HG03571 (cell line): ENCODE results near the gene POLRMT.
"Not testable (repeated sequence)": the region's sequence is repeated elsewhere in the genome, so short reads cannot be mapped to it uniquely, and the experiment has no call there.

Experiments
- ATAC-seq: cut with Tn5 transposase; IDR thresholded peaks from one replicate; pipeline ENCODE4 v1.9.1; 2021; ENCODE audit not compliant: unreplicated experiment

POLRMT gene

DNA sequence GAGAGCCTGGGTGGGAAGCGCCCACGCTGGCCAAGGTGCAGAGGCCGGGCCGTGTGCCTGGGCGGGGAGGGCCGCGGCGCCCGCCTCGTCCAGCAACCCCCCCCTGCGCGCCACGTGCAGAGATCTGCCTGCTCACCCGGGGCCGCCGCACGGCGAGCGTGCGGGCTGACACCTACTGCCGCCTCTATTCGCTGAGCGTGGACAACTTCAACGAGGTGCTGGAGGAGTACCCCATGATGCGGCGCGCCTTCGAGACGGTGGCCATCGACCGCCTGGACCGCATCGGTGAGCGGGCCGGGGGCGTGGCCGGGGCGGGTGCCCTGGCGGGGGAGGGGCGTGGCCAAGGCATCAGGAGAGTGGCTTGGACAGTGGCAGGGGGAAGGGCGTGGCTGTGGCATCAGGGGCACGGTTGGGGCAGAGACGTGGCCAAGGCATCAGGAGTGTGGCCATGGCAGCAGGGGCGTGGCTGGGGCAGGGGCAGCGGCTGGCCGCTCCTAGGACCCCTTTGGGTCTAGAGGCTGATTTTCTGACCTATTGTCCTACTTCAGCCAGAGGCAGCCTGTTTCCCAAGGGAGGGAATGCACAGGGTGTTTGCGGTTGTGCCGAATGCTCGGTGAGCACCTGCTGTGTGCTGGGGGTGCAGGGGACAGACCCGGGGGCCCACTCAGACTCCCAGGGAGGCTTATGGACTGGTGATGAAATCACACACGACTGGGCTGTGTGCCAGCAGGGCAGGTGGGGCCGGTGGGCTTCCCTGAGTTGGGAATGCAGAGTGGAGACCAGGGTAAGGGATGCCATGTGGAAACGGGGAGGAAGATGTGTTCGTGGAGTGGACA is 19.4 kb downstream of the POLRMT start:
- no peak for ATAC-seq

DNA sequence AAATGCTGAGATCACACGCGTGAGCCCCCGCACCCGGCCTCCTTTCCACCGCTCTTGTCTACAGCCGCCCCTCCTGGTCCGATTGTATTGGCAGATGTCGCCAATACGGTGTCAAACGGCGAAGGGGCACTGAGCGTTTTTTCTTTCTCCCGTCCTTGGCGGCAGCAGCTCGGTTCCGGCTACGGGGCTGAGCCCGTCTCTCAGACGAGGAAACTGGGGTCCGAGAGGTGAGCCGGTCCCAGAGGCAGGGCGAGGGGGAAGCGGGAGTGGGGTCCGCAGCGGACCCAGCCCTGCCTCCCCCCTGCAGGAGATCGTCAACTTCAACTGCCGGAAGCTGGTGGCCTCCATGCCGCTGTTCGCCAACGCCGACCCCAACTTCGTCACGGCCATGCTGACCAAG is 20.4 kb downstream of the POLRMT start:
- no peak for ATAC-seq

DNA sequence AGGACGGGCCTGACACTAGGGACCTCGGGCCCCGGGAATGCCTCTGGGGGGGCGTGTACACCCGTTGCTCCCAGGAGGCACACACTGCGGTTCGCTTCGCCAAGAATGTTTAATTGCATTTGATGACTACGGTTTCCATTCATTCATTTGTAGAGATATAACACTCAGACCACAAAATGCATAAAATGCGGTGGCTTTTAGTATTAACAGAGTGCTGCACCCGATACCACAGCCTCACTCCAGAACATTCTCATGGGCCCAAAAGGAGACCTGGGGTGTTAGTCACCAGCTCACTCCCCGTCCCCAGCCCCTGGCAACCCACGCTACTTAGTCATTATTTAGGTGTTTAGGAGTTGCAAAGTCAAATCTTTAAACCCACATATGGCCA is 21.9 kb downstream of the POLRMT start:
- no peak for ATAC-seq

DNA sequence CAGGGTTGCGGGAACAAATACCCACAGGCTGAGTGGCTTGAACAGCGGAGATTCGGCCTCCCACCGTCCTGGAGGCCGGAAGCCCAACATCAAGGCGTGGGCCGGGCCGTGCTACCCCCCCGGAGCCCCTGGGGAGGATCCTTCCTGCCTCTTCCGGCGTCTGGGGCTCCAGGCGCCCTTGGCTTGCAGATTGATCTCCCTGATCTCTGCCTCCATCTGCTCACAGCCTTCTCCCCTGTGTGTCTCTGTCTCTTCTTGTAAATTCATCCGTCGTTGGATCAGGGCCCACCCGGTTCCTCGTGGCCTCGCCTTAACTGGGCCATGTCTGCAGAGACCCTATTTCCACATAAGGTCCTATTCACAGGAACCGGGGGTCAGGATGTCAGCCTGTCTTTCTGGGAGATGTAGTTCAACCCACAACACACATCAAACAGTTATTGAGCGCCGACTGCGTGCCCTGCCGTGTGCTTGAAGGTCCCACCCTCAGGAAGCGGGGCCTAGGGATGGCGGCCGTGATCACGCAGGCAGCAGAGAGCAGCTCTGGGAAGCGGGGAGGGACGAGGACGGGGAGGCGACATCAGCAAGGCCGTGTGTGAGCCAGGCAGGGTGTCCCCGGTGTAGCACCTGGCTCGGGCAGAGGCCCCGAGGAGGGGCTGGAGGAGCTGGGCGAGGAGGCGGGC is 22.4 kb downstream of the POLRMT start:
- ATAC-seq: no peak

DNA sequence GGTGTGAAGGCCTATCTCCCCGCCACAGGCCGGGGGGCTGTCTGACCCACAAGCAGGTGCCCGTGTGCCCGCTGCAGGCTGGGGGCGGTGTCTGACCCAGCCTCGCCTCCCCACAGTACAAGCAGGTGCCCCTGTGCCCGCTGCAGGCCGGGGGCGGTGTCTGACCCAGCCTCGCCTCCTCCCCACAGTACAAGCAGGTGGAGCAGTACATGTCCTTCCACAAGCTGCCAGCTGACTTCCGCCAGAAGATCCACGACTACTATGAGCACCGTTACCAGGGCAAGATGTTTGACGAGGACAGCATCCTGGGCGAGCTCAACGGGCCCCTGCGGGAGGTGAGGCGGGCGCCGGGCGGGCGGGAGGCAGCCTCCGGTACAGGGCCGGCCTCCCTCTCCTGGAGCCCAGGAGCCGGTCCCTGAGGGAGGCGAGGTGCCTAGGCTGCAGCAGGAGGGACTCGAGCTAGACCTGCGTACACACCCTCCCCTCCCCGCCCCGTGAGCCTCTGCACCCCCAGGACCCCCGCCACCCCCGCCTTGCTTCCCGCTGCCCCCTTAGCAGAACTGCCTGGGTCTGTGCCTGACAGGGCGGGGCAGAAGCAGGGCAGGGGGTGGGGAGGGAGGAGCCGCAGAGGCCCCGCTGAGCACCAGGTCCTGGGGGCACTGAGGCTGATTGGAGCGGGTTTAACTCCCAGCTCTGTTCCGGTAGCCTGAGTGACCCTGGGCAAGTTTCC is 23.1 kb downstream of the POLRMT start:
- ATAC-seq: no peak

DNA sequence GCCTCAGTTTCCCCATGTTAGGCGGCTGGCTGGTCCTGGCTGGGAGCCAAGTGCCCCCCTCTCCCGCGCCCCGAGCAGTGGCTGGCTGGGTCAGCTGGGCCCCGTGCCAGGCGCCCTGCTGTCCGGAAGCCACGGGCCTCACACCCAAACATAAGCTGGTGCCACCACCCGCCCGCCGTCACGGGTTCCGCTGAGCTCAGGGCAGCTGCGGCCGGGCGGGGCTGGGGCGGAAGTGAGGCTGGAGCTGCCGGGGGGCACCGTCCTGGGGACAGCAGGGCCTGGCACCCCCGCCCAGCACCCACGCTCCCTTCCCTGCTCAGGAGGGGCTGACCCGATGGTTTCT is 24.4 kb downstream of the POLRMT start:
- no peak for ATAC-seq

DNA sequence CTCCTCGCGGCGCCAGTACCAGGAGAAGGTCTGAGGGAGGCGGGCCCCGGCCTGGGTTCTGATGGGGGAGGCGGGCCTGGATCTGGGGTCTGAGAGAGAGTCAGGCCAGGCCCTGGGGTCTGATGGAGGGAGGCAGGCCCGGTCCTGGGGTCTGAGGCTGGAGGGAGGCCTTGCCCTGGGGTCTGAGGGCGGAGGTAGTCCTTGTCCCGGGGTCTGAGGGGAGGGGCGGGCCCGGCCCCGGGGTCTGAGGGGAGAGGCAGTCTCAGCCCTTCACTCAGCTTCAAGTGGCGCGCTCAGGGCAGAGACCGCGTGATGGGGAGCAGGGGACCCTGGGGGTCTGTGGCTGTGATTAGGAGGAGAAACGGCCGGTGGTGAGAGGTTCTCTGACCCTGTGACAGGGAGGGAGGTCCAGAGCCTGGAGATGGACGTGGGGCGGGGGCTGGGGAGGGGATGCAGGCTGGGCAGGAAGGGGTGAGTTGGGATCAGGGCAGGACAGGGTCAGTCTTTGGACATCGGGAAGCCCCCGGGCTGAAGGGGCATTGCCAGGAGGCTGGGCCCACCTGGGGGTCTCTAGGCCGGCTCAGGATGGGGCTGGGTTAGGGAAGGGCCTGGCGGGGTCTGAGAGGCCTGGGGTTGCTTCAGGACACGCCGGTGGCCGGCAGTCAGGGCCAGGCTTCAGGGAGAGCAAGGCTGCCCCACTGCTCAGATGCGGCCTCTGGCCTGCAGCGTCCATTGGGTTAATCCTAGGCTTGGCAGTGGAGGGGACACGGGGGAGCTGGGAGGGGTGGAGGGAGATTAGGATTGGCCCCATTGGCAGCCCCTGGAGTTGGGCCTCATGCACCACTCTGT is 25.0 kb downstream of the POLRMT start:
- no peak for ATAC-seq

DNA sequence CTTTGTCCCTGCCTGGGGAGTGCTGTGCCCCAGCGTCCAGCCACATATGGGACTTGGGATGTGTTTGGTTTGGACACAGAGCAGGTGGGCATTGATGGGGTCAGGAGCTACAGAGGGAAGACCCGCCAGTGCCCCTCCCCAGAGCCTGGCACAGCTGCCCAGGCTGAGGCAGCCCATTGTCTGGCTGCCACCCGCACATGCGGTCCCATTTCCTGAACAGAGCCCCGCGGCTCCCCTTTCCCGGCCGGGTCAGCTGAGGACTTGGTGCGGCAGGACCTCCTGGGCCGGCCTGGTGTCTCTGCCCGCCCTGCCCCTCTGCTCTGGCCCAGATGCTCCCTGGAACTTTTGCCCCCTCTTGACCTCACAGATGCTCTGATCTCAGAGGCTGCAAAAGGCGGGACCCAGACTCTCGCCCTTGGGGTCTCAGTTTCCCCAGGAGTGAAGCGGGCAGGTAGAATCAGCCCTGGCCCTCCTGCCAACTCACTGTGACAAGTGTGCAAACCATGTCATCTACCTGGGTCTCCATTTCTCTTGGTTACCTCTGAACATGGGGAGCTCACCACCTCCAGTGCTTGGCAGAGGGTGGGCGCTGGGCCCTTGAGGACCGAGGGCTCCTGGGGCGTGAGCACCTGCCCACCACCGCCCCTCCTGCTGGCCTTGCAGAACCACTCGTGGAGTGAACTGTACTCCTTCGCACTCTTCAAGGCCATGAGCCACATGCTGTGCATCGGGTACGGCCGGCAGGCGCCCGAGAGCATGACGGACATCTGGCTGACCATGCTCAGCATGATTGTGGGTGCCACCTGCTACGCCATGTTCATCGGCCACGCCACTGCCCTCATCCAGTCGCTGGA is 25.8 kb downstream of the POLRMT start:
- no peak for ATAC-seq

DNA sequence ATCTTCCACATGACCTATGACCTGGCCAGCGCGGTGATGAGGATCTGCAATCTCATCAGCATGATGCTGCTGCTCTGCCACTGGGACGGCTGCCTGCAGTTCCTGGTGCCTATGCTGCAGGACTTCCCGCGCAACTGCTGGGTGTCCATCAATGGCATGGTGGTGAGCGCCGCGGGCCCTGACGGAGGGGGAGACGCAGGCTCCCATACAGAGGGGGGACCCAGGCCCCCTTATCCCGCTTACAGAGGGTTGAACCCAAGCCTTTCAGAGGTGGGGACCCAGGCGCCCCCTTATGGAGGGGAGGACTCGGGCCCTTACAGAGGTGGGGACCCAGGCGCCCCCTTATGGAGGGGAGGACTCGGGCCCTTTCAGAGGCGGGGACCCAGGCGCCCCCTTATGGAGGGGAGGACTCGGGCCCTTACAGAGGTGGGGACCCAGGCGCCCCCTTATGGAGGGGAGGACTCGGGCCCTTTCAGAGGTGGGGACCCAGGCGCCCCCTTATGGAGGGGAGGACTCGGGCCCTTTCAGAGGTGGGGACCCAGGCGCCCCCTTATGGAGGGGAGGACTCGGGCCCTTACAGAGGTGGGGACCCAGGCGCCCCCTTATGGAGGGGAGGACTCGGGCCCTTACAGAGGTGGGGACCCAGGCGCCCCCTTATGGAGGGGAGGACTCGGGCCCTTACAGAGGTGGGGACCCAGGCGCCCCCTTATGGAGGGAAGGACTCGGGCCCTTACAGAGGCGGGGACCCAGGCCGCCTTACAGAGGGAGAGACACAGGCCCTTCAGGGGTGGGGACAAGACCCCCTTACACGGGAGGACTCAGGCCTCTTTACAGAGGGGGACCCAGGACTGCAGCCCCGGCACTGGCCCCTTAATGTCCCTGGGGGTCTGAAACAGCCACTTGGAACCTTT is 28.0 kb downstream of the POLRMT start:
- not testable (repeated sequence) for ATAC-seq

DNA sequence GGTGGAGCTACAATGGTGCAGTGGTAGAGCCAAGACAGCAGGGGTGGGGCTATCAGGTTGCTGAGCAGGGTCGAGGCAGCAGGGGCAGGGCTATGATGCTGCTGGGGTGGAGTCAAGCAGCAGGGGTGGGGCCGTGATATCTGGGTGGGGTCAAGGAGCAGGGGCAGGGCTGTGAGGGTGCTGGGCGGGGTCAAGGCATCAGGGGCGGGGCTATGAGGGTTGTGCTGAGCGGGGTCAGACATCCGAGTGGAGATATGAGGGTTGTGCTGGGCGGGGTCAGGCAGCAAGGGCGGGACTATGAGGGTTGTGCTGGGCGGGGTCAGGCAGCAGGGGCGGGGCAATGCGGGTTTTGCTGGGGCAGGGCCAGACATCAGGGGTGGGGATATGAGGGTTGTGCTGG is 29.0 kb downstream of the POLRMT start:
- ATAC-seq: no peak

DNA sequence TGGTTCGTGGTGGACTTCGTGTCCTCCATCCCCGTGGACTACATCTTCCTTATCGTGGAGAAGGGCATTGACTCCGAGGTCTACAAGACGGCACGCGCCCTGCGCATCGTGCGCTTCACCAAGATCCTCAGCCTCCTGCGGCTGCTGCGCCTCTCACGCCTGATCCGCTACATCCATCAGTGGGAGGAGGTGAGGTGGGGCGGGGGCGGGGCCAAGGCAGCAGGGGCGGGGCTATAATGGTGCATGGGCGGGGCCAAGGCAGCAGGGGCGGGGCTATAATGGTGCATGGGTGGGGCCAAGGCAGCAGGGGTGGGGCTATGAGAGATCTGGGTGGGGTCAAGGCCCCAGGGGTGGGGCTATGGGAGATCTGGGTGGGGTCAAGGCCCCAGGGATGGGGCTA is 29.6 kb downstream of the POLRMT start:
- ATAC-seq: not testable (repeated sequence)

DNA sequence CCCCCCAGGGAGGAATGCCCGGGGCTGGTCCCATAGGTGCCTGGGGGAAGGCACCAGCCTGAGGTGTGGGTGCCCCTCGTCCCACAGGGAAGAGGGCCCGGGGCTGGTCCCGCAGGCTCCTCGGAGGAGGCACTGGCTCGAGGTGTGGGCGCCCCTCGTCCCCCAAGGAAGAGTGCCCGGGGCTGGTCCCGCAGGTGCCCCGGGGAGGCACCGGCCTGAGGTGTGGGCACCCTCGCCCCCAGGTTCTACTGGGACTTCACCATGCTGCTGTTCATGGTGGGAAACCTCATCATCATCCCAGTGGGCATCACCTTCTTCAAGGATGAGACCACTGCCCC is 30.1 kb downstream of the POLRMT start:
- not testable (repeated sequence) for ATAC-seq

DNA sequence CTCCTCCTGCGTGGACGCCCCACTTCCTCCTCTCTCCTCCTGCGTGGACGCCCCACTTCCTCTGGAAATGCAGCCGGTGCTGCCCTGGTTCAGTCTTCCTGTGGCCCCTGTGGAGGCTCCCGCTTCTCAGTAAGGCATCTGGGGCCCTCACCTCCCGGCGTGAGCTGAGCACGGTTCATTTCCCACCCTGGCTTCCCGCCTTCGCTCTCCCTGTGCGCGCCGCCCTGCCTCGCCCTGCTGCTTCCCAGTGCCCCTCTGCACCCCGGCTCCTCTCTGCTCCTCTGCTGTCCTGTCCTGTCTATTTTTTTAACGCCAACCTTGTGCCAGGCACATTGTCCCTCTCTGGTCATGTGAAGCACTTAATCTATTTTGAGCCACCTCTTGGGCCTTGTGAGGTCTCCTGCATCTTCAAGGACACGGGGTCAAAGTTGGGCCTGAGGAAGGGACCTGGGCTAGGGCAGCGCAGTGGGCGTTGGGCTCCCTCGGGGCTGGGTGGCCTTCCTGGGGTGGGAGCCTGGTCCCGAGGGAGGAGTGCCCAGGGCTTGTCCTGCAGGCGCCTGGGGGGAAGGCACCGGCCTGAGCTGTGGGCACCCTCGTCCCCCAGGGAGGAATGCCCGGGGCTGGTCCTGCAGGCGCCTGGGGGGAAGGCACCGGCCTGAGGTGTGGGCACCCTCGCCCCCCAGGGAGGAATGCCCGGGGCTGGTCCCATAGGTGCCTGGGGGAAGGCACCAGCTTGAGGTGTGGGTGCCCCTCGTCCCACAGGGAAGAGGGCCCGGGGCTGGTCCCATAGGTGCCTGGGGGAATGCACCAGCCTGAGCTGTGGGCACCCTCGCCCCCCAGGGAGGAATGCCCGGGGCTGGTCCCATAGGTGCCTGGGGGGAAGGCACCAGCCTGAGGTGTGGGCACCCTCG is 30.7 kb downstream of the POLRMT start:
- no peak for ATAC-seq

DNA sequence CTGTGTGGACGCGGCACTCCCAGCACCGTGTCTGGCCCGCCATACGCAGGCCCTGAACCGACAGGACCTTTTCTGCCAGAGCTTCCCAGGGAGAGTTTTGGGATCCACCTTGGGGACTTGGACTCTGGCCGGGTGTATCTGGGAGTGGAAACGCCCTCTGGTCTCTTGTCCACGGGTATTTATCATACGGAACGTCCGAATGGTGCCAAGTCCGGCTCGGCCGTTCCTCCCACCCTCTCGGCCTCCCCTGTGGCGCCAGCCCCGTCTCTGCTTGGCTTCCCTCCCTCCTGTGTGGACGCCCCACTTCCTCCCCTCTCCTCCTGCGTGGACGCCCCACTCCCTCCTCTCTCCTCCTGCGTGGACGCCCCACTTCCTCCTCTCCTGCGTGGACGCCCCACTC is 31.5 kb downstream of the POLRMT start:
- no peak for ATAC-seq

DNA sequence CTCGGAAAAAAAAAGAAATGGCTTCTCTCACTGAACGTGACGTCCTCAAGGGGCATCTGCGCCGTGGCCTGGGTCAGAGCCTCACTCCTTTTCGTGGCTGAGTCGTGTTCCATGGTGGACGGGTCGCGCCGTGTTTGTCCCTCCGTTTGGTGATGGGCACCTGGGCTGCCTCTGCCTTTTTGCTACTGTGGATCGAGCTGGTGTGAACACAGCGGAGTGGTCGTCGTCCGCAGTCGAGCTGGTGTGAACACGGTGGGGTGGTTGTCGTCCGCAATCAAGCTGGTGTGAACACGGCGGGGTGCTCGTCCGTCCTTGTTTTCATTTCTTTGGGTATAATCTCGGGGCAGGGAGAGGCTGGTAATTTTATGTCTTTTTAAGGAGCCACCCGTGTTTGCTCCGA is 32.0 kb downstream of the POLRMT start:
- no peak for ATAC-seq

DNA sequence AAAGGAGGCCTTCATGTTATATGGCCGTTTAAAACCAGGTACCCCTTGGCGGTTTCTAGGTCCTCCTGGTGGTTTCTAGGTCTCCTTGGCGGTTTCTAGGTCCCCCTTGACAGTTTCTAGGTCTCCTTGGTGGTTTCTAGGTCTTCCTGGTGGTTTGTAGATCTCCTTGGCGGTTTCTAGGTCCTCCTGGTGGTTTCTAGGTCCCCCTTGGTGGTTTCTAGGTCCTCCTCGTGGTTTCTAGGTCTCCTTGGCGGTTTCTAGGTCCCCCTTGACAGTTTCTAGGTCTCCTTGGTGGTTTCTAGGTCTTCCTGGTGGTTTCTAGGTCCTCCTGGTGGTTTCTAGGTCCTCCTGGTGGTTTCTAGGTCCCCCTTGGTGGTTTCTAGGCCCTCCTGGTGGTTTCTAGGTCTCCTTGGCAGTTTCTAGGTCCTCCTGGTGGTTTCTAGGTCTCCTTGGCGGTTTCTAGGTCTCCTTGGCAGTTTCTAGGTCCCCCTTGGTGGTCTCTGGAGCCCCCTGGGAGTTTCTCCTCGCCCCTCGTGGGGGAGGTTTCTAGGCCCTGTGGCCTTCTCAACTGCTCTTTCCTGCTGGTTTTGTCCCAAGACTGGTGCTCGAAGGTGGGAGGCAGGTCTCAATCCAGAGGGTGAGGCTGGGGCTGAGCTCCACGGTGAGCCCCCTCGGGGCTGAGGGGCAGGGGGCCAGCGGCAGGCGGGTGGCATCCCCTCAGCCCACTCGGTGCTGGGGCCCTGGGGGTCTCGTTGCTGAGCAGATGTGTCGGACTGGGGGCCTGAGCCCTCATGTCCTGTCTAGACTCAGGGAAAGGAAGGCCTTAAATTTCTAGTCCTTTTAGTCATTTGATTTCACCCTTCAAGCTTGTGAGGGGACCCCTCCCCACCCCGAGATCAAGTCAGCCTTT is 35.7 kb downstream of the POLRMT start:
- ATAC-seq: no peak

DNA sequence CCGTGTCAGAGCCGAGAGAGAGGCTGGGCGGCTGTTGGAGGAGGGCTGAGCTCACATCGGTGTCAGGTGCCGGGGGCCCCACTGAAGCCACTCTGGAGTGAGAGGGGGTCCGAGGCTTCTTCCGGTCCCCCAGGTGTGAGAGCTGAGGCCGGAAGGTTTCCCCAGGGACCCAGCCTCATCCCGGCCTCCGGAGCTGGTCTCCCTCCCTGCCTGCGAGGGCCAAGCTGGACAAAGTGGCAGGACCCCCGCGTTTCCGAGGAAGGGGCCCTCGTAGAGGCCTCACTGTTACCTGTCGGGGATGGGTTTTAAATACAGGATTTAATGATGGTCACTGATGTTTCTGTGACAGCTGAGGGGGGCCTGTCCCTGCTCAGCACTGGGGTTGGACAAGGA is 37.1 kb downstream of the POLRMT start:
- ATAC-seq: no peak
